Measurements from ENCODE around the gene BRDT.
"Not testable (repeated sequence)": the region's sequence is repeated elsewhere in the genome, so short reads cannot be mapped to it uniquely, and the experiment has no call there.

BRDT gene

DNA sequence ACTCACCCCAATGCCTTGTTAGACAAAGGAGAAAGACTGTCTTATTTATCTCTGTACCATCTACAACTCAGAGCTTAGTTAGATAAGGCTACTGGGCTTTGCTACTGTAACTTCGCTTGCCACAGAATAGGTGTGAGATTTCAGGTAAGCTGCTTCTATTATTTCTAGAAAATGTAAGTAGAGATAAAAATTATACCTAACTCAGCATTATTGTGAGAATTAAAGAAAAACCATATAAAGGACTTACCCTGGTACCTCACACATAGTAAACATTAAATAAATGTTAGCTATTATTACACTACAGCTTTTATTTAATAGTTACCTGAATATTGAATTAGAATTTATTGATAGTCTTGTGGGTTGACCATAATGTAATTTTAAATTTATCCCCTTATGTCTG, 44.1 kb downstream of the BRDT start:
- DNase-seq: no peak

DNA sequence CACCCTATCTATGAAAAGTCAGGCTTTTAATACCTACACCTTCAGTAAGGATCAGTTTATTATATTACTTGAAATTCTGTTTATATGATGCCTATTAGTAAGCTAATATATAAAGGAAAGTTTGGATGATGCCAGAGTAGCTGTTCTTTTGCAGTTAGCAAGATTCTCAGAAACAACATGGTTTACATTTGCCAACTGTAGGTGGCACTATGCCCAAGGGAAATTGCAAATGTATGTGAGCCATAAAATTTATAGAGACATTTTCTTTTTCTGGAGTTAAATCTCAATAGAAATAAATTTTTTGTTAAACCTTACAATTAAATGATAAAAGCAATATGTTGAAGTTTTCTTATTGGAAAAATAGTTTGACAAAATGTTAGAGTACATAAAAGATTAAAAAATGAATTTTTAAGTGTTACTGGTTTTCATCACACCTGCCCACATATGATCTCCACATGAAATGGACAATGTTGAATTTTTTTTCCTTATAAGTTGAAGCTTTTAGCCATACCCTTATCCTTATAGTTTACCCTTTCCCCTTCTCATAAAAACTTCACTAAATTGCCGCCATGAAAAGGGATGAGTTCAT, 48.5 kb downstream of the BRDT start:
- peak; percentile 34 for DNase-seq

DNA sequence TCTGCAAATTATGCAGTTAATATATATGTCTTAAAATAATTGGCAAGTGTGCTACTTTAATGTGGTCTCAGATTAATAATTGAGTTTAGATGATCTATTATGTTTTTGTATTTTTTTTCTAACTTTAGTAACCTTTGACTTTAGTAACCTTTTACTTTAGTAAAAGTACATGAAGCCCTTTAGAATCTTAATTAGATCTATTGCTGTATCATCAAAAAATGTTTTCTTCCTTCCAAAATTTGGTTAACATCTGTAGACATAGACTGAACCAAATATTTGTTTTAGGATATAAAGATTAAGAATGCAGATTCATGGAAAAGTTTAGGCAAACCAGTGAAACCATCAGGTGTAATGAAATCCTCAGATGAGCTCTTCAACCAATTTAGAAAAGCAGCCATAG, 54.9 kb downstream of the BRDT start:
- DNase-seq: no peak

DNA sequence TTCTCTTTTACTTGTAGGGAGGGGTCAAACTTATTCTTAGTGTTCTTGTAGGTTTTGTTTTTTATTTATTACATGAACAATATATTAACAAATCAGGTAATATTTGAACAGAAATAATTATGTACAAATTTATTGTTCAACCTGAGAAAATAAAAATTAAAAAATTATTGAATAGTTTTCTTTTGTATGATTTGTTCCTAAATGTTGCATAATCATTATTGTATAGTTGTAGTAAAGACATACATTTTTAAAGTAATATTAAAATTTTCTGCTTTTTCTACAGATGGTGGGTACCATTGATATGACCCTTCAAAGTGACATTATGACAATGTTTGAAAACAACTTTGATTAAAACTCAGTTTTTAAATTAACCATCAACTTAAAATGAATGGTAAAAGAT, 64.7 kb downstream of the BRDT start:
- no peak for DNase-seq

DNA sequence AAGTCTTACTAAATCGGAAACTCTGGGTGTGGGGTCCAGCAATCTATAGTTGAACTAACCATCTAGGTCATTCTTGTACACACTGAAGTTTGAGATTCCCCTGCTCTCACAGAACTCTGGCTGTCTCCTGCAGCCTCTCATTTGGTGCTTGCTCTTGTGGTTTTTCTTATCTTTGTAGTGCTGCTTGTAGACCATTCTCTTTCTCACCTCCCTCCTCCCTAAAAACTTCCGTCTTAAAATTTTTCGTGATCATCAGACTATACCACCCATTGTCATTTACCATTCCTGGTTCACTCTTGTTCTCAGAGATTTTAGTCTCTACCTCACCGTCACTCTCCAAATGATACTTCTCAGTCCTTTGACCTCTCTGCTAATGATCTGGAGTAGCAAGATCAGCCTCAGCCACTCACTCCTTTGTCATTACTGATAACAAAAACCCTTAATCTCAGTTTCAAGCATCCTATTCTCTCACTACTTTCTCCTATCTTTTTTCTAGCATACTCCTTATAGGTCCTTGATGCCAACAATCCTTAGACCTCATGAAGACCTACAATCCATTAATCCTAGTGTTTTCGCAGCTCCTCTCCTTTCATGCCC, 67.6 kb downstream of the BRDT start:
- DNase-seq: no peak

DNA sequence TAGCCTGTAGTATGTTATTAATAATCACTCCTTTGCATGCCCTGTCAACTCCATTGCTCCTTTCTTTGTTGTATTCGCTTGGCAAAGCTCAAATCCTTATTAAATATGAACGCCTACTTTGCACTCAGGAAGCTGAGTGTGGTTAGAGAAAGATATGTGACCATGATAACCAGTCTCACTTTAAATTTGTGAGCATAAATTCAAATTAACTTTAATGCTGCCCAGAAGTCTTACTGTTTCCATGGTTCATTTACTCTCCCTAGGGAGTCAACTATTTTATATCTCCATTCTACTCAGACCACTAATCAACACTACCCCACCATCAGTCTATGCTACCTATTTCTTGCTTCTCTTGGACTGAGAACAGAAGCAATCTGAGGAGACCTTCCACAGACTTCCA, 68.5 kb downstream of the BRDT start:
- no peak for DNase-seq

DNA sequence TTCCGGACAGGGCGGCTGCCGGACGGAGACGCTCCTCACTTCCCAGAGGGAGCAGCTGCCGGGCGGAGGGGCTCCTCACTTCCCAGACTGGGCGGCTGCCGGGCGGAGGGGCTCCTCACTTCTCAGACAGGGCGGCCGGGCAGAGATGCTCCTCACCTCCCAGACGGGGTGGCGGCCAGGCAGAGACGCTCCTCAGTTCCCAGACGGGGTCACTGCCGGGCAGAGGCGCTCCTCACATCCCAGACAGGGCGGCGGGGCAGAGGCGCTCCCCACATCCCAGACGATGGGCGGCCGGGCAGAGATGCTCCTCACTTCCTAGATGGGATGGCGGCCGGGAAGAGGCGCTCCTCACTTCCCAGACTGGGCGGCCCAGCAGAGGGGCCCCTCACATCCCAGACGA, 76.8 kb downstream of the BRDT start:
- DNase-seq: not testable (repeated sequence)

DNA sequence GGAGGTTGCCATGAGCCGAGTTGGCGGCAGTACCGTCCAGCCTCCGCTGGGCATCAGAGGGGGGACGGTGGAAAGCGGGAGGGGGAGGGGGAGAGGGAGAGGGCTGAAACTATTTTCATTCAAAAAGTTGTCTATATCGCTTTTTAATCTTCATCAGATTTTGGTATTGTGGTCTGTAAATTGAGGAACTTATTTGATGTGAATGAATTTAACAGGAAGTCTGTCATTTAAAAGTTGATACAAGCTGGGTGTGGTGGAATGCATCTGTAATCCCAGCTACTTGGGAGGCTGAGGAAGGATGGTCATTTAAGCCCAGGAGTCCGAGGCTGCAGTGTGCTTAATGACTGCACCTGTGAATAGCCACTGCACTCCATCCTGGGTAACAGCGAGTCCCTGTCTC, 77.6 kb downstream of the BRDT start:
- DNase-seq: no peak

DNA sequence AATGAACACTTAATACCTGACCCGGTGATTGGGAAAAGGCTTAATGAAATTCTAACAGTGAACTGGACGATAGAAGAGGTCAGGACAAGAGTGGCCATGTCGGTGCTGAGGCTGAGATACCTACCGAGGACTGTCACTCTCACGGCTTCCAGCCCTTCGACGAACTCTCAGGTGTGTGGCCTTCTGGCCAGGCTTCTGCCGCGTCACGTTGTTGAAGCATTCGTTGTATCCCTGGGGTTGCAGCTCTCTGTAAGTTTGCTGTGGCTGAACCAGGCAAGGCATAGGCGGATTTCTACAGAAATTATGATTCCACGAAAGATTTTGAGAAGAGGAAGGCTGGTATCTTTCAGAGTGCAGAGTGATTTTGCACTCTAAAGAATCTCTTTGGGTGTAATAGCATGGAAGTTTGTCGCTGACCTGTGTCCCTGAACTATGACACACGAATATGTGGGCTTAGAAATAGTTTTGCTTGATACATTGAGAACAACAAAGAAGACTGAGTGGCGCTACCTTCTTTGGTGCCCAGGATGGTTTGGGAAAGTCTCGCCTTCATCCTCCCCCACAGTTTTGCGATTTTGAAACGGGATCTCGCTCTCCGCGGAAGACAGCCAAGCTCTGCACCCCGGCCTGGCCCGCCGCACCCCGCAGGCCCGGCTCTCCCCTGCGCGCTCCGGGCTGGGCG, 80.2 kb downstream of the BRDT start:
- no peak for DNase-seq

DNA sequence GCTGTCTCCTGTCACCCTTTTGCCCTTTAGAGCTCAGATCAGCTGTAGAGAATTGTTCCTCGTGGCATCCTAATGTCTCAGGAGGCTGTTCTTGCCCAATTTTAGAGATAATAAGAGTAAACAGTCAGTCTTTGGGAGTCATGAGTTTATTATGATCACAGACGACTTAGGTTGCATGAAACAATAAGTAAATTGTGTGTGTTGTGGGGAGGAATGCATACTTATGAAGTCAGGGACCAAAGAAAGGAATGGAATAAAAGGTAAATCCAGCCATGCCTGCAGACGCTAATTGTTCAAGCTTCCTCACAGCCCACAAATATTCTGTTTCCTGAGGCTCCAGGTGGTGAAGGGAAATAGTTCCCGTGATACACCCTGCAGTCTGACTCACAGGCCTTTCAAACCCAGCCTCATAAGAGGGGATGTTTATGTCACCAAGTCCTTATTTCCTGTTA, 81.5 kb downstream of the BRDT start:
- DNase-seq: peak; percentile 32

DNA sequence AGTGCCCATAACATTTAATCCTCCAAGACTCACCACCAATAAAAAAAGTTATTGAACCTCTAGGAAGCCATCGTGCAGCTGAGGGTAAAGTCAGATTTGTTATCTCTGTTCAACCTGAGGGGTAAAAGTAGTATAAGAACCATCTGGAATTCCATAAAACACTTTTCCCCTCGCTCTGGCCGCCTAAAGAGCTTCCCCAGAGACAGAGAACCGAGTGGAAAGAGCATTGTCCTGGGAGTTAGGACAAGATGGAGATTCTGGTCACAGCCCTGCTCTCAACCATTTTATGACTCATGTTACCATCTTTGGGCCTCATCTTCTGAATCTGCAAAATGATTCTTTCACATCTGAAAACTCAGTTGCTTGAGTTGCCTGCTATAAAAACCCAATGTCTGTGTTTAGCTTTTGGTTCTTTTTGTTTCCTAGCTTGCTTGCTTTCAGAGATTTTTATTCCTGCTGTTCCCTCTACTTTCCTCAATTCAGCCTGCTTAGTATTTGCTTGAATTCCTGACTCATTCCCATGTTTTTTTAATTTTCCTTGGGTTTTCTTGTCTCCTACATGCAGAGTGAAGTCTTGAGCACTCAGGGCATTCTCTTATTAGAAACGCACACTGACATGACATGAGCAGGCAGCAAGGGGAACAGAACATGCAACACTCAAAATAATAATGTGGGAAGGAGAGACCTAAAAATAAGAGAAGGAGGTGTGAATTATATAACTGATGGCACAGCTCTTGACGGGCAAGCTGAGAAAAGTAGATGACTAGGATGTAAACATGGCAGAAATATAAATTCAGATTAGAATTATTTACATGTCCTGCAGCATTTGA, 82.3 kb downstream of the BRDT start:
- no peak for DNase-seq

DNA sequence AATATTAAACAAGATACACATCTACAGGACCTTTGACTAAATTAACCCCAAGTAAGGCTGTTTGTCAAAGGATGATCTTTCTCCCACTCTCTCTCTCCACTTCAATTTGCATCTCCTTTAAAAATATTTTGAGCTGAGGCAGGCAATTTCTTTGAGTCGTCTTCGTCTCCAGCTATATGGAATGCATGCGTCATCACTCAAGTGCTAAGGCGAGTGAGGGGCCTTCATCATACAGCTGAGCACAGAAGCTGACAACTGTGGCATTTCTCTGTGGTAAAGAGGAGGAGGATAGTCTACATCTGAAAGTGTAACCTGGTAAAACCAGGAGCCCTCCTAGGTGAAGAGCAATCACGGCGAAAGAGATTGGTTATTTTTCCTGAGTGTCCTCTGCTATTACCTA, 88.2 kb downstream of the BRDT start:
- DNase-seq: no peak

DNA sequence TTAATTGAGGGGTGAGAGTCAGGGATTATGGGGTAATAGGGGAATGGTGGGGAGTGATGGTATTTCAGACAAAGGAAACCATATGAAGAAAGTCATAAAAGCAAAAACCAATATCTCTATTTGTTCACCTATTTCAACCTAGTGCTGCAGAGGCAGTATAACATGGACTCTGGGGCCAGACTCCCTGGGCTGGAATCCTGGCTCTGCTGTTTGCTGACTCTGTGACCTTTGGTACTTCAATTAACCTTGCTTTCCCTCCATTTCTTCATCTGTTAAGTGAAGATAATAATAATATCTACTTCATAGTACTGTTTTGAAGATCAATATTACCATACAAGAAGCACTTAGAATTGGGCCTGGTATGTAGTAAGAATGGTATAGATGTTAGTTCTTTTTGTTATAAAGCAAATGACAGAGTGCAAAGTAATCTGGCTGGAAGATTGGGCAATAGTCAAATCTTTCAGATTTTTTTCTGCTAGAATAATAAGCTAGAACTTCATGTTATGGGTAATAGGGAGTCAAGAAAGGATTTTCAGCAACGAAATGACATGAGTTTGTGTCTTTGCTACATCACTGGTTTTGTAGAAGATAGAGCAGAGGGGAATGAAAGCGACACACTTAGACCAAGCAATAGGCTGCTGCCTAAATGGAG, 89.6 kb downstream of the BRDT start:
- DNase-seq: no peak

DNA sequence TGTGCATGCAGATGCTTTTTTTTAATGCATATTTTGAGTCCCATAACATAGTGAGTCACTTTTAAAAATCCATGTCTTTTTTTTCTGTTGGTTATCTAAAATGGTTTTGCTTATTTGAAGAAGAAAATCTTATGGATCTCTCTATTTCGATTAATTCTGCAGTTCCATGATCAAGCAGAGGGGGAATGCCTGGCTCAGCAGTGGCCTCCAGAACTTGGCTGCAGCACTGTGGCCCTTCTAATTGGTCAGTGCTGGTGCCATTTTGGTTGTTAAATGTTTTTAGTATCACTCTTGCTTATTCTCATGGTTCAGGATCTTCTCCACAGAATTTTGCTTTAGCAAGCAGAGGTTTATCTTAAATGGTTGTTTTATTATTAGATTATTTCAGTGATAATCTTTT, 91.8 kb downstream of the BRDT start:
- DNase-seq: no peak

DNA sequence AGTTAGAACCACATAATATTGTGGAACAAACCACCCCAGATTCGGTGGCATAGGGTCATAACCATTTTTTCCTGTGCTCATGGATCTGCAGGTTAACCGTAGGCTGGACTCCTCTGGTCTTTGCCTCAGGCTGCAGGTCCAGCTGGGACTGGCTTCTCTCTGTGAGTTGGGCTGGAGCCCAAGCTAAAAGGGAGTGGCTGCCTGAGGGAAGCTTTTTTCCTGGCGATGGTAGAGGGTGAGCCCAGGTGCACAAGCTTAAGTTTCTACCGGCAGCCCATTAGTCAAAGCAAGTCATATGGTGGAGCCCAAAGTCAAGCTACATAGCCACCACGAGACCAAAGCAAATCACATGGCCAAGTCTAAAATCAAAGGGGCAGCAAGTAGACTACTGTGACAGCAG, 94.4 kb downstream of the BRDT start:
- no peak for DNase-seq

DNA sequence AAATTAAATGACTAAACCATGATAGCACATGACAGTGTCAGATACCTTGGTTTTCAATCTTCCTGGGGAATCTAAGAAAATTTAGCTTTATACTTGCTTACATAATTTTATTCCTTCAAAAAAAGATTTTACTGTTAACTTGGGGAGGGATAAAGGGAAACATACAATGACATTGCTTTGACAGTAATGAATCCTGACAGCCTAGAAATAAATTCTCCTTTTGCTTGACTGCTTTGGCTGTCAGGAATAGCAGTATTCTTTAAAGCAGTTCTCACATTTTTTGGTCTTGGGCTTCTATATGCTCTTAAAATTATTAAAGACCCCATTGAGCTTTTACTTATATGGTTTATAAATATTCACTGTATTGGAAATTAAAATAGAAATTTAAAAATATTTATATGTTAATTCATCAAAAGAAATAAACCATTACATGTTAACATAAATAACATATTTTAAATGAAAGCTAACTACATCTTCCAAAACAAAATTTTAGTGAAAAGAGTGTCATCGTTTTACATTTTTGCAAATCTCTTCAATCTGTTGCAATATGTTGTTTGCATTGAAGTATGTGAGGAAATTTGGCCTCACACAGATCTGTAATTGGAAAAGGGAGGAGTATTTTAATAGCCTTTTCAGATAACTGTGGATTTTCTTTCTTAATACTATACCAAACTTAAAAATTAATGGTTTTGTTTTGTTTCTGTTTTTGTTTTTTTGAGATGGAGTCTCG, 96.7 kb downstream of the BRDT start:
- no peak for DNase-seq

DNA sequence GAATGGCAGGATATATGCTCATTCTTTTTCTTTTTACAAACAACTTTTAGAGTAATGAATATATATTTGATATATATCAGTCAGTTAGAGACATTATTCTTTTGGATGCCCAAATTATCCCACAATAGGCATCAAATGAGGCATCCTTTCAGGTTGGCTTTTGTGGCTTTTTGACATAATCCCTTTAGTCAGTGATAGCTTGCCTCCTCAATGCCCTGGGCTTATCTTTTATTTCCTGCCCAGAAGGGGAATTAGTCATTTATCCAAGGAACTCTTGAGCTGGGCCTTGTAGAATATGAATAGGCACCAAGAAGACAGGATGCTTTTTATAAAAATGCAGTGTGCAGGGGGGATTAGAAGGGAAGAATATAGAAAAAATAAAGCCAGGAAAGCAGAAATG, 102.7 kb downstream of the BRDT start:
- no peak for DNase-seq
